NCI-H2196 (cell line): Measurements from ENCODE around the gene TENM4.
"Not testable (repeated sequence)": the region's sequence is repeated elsewhere in the genome, so short reads cannot be mapped to it uniquely, and the experiment has no call there.

ENCODE experiments used
- DNase-seq: peaks from one replicate; lab custom pipeline; 2025; ENCODE audit not compliant: unreplicated experiment; lab: John Stamatoyannopoulos, UW

TENM4 gene

DNA sequence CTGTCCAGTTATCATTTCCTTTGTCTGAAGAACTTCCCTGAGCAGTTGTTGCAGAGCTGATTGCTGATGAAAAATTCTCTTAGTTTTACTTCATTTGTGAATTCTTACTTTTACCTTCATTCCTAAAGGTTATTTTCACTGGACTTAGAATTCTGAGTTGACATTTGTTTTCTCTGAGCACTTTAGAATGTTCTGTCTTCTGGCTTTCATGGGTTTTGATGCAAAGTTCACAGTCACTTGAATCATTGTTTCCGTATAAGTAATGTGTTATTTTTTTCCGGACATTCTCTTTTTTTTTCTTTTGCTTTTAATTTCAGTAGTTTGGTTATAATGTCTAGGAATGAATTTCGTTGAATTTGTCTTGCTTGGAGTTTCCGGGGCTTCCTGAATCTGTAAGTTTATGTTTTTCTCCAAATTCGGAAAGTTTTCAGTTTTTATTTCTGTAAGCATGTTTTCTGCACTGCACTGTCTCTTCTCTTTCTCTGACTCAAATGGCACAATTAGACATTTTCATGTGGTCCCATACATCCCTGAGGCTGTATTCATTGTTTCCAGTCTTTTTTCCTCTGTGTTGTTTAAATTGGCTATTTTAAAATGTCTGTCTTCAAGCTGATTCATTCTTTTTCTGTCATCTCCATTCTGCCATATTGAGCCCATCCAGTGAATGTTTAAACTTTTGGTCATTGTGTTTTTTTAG, 797.7 kb downstream of the TENM4 start:
- DNase-seq, result no peak

DNA sequence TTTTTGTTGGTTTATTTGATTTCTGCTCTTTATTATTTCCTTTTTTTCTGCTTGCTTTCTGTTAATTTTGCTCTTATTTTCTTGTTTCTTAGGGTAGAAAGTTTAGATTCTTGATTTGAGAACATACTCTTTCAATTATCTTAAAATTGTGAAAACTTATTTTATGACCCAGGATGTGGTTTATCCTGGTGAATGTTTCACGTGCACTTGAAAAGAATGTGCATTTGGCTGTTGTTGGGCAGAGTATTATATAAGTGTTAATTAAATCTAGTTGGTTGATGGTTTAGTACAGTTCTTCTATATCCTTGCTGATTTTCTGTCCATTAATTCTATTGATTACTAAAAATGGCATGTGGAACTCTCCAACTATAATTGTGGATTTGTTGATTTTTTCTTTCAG, 799.3 kb downstream of the TENM4 start:
- DNase-seq, result no peak

DNA sequence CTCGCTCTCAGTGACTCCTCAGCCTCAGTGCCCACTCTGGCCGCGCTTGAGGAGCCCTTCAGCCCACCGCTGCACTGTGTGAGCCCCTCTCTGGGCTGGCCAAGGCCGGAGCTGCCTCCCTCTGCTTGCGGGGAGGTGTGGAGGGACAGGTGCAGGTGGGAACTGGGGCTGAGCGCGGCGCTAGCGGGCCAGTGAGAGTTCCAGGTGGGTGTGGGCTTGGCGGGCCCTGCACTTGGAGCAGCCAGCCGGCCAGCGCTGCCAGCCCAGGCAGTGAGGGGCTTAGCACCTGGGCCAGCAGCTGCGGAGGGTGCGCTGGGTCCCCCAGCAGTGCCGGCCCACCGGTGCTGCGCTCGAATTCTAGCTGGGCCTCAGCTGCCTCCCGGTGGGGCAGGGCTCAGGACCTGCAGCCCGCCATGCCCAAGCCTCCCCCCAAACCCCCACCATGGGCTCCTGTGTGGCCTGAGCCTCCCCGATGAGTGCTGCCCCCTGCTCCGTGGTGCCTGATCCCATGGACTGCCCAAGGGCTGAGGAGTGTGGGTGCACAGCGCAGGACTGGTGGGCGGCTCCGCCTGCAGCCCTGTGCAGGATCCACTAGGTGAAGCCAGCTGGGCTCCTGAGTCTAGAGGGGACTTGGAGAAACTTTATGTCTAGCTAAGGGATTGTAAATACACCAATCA, 802.0 kb downstream of the TENM4 start:
- DNase-seq, result no peak

GRCh38 chr11:78637527-78637926, 803.3 kb downstream of the TENM4 start:
- not testable (repeated sequence) for DNase-seq

- no peak for DNase-seq
Measured at GRCh38 chr11:78635814-78636506, 804.9 kb downstream of the TENM4 start.

DNA sequence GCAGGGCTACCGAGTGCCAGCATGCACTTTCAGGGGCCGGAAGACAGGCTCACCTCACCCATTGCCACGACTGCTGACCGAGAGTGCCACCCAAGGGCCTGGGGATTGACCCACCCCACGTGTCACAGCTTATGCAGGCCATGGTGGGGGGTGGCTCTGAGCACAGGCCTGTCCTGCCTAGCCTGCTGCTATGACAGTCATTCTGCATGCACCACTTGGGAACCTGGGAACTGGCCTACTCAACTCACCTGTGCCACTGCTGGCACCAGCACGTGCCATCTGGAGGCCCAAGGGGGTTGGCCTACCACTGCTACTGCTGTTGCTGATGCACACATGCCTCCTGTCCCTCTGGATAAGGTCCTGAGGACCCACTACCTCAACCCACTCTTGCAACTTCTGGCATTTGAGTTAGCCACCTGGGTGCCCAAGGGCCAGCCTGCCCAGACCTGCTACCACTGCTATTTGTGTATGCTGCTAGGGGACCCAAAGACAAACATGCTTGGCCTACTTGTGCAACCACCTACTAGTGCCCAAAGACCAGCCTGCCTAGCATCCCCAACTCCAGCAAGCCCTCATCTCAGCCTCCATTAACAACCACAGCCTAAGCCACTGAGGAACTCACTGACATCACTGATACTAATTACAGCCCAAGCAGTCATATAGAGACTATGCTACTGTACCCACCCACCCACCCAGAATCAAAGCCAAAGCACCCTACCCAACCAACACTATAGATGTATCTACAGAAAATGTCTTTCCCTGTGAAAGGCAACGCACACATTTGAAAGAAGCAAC, 807.1 kb downstream of the TENM4 start:
- DNase-seq, result no peak

- no peak for DNase-seq
Measured at GRCh38 chr11:78630561-78631303, 810.1 kb downstream of the TENM4 start.

DNA sequence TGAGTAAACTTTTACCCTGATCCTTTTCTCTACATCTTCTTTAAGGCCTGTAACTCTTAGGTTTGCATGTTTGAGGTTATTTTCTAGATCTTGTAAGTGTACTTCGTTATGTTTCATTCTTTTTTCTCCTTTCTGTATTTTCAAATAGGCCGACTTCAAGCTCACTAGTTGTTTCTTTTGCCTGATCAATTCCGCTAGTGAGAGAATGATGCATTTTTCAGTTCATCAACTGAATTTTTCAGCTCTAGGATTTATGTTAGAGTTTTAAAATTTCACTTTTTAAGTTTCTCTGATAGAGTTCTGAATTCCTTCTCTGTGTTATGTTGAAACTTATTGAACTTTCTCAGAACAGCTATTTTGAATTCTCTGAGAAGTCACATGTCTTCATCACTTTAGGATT, 810.7 kb downstream of the TENM4 start:
- no peak for DNase-seq

- DNase-seq, result no peak
Measured at GRCh38 chr11:78622666-78623065, 818.2 kb downstream of the TENM4 start.

- no peak for DNase-seq
Measured at GRCh38 chr11:78620159-78620558, 820.7 kb downstream of the TENM4 start.

DNA sequence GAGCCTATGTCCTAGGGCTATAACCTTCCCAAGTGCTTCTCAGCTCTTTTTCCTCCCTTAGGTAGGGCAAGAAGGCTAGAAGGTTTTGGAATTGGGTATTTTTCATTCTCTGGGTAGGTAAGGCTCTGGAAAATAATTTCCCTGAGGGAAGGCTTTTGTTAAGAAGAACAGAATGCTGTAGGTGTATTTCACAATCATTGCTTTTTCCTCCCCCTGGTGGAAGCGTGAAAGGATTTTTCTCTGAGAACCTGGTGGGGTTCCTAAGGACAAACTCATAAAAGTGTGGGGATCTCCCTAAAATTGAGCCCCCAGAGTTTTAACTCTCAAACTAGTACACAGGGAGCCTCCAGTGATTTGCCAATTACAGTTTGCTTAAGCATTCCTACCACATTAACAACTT, 825.1 kb downstream of the TENM4 start:
- DNase-seq, result no peak

DNA sequence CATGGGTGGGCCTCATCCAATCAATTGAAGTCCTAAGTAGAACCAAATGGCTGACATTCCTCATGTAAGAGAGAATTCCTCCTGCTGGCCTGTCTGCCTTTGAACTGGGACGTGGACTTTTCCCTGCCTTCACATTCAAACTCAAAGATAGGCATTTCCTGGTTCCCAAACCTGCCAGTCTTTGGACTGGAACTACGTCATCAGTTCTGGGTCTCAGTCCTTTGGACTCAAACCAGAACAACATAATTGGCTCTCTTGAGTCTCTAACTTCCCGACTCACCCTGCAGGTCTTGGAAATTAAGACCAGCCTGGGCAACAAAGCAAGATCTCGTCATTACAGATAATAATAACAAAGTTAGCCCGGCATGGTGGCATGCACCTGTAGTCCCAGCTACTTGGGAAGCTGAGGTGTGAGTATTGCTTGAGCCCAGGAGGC, 827.4 kb downstream of the TENM4 start:
- no peak for DNase-seq

DNA sequence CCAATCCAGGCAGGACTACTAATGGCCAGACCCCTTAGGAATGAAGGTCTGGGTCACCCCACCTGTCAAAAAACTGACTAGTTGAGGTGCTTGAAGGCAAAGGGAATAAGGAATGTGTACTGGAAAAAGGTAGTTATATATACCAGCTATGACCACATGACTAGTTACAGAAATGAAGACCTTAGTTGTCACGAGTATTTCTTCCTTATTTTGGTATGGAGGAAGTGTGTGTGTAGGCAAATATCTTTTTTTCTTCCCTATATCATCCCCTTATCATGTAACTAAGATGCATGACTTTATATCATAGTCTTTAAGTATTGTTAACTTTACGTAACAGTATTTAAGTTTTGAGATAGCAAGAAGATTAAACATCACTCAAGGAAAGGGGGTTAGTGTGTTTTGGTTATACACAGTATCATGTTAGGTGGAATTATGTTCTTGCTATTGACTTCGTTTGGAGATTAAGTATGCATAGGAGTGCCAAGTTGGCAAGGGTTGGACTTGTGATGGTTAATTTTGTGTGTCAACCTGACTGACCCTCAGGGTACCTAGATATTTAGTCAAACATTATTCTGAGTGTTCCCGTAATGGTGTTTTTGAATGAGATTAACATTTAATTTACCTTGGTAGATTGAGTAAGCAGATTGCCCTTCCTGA, 828.0 kb downstream of the TENM4 start:
- no peak for DNase-seq

GRCh38 chr11:78609321-78609720, 831.5 kb downstream of the TENM4 start:
- not testable (repeated sequence) for DNase-seq

DNA sequence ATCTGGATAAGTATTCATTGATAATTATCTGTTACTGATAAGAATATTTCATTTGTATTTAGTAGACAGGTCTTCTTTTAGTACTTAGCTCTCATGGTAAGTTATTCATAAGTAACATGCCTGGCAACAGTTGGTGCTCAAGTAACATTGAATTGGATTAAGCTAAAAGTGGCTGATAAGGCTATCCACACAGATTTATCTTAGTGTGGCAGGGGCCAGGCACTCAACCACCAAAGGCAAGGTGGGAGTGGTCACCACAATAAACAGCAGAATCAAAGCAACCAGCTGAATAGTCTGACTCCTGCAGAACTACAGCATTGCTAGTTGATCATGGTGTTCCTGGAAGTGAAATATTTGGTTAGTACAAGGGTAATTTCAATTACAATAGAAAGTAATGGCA, 833.1 kb downstream of the TENM4 start:
- DNase-seq, result no peak

DNA sequence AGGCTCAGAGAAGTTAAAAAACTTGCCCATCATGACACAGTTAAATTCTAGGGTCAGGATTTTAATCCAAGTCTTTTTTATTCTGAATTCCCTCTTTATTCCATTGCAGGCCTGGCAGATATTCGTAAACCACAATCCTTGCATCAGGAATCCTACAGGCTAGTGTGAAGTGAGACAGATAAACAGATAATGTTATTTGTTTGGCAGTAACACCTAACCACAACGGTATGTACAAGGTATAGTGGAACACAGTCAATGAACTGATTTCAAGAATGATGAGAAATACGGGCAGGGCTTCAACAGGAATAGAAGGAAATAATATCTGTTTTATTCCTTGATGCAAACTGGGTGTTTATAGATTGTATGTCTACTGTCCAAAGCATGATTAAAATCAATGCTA, 834.2 kb downstream of the TENM4 start:
- DNase-seq, result no peak

DNA sequence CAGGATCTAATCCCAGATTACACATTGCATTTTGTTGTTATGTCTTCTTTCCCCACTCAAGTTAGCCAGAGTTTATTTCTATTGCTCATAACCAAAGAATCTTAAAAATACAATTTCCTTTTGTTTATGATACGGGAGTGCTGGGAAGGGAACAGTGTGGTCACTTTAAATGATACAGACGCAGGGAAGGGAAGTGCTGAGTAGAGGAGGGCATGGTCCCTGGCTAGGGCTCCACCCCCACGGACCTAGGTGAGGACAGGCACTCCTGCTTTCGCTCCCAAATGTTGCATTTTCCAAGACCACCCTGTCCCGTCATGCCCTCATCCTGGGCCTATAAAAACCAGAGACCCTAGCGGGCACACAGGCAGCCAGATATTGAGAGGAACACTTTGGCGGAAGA, 835.5 kb downstream of the TENM4 start:
- DNase-seq, result no peak

- DNase-seq, result no peak
Measured at GRCh38 chr11:78603792-78604191, 837.0 kb downstream of the TENM4 start.
